ENCODE data around the gene TMEFF1.

The TMEFF1 gene

DNA sequence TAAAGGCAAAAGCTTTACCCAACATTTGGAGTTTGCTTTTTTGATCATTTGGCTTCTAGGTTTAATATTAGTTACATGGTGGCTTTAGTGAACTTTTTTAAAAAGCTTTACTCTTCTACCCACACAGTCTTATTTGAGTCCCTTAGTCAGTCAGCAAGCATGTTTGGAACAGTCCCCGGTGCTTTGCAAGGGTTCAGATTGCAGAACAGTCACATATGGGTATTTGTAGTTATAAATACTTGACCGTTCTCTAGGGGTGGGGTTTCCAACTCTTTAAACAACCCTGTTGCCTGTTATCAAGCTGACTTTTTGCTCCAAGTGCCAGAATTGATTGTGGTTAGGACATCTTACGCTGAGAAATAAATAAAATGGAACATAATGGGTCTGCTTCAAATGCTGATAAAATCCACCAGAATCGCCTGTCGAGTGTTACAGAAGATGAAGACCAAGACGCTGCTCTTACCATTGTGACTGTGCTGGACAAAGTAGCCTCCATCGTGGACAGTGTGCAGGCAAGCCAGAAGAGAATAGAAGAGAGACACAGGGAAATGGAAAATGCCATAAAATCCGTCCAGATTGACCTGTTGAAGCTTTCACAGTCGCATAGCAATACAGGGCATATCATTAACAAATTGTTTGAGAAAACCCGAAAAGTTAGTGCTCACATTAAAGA lies 105.0 kb downstream of the TMEFF1 start, which contains the start of gene CAVIN4:
CAVIN4 (plus strand) TSS at position 304 of the 673 bp plus-strand sequence; CDS start at position 369, 65 bp downstream.
- DNase-seq (ENCODE audit: low spot score), result no peak

DNA sequence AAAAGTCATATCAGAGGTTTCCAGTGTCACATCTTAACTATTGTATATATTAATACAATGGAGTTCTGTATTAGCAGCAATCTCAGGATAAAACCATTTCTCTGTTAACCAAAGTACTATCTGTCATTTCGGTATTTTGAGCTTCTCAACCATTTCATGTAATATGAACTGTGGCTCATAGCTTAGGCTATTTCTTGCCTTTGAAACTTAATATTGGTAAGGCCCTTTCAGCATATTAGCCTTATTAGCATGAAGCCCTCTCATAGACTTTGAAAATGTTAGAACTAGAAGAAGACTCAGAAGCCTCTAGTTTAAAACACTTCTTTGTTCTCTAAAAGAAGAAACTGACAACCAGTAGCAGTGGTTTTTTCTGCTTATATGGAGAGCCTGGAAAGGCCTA lies 105.7 kb downstream of the TMEFF1 start:
- no peak for DNase-seq (ENCODE audit: low spot score)

DNA sequence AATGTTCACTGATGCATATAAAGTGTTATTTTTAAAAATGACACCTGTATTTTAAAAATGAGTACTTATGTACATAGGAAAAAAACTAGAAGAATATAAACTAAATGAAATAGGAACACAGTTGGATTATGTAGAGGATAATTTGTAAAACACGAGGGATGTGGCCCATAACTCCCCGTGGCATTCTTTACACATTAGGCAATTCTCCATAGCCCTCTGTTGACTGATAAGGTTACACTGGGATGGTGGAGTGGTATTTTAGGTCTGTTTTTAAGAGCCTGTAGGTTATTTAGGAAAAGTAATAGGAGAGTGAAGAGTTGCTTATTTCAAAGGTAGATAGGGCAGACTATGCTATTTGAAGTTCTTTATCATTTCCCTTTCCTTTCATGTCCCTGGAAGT lies 106.7 kb downstream of the TMEFF1 start:
- no peak for DNase-seq (ENCODE audit: low spot score)

DNA sequence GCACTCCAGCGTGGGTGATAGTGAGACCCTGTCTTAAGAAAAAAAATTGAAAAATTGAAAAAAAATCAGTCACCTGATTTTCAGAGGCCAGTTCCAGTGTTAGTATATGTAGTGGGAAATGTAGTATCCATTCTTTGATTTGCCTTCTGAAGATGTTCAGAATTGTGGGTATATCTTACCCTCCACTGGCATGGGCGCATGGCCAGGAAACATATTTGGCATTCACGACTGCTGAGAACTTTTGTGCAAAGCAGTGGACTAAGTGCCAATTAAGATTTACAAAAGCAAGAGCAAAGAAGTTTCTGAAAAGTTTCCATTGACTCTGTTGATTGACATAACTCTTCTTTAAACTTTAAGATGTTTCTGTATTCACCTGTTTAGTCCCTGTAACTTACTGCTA lies 107.3 kb downstream of the TMEFF1 start:
- DNase-seq (ENCODE audit: low spot score), result no peak

DNA sequence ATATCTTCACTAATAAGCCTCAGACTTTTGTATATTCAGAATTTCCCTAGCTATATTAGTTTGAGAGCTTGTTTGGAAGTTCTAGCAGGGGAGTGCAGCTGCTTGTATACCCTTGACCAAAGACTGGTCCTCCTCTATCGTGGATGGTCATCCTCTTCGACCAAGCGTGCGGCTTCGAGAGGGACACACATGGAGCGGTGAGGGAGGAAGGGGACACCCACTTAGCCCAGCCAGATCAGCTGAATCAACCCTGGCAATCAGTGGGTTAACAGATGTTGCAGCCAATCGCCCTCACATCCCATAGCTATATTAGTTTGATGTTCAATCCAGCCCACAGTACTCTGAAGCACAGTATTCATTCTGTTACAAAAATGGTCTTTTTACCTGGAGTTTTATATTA lies 108.1 kb downstream of the TMEFF1 start:
- no peak for DNase-seq (ENCODE audit: low spot score)

DNA sequence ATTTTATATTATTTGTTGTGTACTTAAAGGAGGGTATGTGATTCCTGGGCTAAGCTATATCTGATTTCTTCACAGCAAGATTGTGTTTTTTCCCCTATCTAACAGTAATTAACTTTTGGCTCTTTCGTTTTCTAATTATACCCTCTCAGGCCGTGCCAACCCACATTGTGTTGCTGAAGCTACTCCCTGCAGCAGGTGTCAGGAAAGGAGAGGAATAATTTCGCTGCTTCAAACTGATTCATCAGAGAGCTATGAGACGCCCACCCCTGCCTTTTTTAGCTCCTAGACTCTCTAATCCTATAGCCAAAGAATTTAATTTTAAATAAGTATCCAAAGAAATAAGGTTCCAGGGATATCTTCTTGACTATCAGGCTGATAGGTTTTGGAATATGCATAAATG lies 108.7 kb downstream of the TMEFF1 start:
- no peak for DNase-seq (ENCODE audit: low spot score)

DNA sequence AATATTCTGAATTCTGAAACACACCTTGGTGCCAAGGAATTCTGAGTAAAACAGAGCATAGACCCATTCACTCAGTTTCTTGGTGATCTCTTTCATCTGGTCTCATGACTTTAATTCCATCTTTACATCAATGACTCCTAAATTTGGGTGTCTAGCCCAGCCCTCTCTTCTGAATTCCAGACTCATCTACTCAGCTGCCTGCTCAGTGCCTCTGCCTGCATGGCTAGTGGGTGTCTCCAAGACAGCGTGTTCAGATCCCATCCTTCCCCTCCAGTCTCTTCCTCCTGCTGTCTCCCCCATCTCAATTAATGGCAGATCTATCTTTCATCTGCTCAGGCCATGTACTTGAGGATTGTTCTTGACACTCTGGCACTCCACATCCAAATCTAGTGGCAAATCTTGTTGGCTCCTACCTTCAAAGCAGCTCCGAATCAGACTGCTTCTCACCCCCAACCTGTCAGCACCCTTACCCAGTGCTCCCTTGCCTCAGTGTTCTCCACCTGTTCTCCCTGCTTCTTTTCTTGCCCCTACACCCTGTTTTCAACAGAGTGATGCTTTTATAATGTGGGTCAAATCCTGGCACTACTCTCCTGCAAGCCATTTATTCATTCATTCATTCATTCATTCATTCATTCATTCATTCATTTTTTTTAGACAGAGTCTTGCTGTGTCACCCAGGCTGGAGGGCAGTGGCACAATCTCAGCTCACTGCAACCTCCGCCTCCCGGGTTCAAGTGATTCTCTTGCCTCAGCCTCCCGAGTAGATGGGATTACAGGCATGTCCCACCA lies 110.3 kb downstream of the TMEFF1 start:
- no peak for DNase-seq (ENCODE audit: low spot score)

DNA sequence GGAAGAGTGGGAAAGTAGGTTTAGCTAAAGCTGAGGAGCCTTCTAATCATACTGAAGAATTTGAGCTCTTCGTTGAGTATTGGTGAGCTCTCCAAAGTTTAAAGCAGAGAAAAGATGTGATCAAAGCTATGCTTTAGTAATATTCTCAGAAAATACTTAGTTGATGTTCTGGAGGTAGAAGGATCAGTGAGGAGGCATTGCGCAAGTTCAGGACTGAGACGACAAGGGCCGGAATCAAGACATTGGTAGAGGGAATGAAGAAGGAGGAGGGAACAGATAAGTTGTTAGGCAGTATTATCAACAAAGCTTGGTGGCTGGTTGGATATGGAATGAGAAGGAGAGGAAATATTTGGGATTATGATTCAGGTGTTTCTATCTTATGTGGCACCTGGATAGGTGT lies 112.0 kb downstream of the TMEFF1 start:
- no peak for DNase-seq (ENCODE audit: low spot score)

DNA sequence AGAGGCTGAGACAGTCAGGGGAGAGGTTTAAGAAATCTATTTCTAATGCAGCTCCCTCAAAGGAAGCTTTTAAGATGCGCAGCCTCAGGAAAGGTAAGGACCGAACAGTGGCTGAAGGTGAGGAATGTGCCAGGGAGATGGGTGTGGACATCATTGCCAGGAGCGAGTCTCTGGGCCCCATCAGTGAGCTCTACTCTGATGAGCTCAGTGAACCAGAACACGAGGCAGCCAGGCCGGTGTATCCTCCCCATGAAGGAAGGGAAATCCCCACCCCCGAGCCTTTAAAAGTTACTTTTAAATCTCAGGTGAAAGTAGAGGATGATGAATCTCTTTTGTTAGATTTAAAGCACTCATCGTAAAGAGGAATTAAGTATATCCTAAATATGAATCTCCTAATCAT lies 113.1 kb downstream of the TMEFF1 start:
- DNase-seq (ENCODE audit: low spot score), result no peak

DNA sequence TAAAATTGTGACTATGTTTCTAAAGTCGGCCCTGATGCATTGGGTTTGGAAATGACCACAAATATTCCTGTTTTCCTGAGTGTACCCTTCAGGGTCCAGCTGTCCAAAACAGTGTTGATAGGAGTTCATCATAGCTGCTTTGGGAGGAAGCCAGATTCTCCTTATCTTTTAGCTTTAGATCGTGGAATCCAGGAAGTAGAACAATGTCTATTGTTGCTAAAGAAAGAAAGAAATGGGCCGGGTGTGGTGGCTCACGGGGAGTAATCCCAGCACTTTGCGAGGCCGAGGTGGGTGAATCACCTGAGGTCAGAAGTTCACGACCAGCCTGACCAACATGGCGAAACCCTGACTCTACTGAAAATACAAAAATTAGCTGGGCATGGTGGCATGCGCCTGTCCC lies 114.4 kb downstream of the TMEFF1 start:
- no peak for DNase-seq (ENCODE audit: low spot score)

DNA sequence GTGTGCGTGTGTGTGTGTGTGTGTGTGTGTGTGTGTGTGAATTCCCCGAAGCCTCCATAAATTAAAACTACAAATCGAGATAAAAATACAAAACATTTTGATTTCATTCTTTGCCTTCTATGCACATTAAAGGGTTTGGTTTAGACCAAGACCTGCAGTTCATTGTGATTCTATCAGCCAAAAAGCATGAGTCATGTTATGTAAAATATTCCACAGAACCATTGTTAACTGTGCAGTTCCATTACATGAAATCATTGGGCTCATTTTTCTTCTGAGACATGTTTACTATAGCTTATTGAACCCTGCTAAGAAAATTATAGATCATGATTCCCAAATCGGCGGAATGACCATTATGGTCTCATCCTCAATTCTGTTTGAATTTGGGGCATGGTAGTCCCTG lies 116.6 kb downstream of the TMEFF1 start:
- DNase-seq (ENCODE audit: low spot score), result no peak

DNA sequence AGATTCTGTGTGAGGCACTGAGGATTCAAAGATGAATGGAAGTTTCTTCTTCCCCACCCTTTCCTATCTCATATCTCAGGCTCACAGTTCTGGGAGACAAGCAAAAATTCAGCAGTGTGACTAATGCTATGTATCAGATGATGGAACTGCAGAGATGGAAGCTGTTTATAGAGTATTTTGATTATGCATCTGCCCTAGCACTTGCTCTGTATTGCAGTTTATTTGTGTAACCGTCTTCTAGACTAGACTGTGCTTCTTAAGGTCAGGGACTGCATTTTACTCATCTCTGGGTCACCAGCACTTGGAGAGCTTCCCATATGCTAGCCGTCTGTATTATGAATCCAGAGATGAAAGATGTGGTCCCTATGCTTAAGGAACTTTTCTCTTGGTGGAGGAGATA lies 117.5 kb downstream of the TMEFF1 start:
- DNase-seq (ENCODE audit: low spot score), result no peak

DNA sequence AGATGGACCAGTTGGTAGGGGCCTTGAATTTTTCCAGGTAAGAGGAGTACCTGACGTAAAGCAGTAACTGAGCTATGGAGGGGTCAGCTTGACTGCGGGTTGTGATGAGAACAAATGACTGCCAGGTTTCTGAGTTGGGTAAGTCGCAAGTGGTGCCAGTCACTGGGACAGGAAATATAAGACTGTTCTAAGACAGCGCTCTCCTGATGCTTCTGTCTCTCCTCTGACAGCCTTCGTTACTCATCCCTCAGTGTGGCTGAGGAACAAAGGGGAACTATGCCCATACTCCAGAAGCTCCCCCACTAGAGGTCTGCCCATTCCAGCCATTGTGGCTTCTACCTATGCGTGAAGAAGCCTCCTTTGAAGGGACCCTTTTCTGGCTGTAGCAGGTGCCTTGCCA lies 118.2 kb downstream of the TMEFF1 start:
- DNase-seq (ENCODE audit: low spot score), result no peak

DNA sequence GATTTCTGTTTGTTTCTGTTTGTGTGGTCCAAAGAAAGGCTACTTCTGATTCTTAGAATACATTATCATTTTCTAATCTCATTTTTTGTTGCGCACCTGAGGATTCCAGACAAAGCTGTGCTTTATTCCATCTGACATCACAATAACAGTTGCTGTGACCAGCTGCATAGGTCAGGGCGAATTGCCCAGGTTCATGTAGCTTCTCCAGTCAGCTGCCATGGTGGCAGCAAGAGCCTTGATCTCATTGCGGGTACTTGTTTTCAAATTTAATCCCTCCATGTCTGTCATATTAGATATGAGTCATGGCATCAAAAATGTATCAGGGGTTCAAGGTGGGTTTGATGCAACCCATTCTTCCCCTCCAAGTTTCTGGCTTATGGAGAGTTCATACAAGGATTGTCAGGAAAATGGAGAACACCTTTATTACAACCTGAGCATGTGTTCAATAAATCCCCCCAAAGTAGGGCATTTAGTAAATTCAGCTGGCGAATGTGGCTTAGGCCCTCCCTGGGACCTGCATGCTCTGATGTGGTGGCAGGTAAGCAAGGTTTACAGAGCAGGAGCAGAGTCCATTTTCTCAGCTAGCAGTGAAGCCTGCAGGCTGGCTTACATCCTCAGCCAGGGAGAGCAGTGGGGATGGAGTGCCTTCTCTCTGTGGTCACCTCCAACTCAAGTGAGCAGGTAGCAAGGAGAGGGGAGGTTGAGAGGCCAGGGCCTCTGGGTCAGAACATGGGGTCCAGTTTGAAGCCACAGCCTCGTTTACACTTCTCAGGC lies 118.9 kb downstream of the TMEFF1 start:
- DNase-seq (ENCODE audit: low spot score), result no peak

DNA sequence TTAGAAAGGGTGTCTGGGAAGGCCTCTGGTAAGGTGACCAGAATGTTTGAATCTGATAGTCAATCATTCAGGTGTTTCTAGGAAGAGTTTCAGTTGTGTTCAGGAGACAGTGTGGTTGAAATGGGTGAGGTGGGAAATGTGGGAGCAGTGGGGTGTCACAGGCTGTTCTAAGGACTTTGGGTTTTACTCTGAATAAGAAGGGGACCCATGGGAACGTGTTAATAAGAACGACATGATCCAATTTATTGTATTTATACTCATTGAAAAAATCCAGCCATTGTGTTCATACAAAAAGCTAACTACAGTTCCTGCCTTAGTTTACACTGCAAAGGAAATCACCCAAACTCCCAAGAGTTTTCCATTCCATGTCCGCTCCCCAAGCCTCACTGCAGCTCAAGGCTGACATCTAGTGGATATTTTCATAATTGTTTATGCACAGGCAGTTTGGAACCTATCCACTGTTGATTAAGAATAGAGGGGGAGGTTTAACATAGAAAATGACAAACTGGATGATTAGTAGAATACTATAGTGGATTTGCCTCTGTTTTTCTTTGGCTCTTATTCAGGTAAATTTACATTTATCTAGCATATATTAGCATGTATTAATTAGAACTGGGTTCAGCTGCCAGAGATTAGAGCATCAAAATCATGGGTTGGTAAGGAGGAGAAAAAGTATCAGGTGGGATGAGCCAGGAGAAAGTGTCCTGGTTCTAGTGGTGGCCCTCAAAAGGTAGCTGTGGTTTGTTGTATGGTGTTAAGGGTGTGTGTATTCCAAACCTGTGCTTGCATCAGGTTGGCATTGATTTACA lies 122.6 kb downstream of the TMEFF1 start:
- DNase-seq (ENCODE audit: low spot score), result peak; percentile 56

DNA sequence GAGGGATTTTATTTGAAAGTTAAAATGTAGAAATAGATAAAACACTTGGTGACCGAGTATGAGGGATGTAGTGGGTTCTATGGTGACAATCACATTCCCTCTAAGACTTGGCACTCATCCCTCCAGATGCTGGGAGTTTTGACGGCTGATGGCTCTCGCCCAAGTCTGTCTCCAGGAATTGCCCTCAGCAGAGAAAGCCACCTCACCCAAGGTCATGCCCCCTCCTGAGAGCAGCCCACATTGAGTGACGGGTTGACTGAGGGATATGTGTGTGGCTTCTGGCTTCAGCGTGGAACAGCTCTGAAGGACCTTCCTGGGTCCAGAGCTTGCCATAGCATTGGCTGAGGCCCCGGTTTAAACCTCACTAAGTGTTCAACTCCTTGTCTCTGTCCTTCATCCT lies 124.3 kb downstream of the TMEFF1 start:
- DNase-seq (ENCODE audit: low spot score), result no peak

DNA sequence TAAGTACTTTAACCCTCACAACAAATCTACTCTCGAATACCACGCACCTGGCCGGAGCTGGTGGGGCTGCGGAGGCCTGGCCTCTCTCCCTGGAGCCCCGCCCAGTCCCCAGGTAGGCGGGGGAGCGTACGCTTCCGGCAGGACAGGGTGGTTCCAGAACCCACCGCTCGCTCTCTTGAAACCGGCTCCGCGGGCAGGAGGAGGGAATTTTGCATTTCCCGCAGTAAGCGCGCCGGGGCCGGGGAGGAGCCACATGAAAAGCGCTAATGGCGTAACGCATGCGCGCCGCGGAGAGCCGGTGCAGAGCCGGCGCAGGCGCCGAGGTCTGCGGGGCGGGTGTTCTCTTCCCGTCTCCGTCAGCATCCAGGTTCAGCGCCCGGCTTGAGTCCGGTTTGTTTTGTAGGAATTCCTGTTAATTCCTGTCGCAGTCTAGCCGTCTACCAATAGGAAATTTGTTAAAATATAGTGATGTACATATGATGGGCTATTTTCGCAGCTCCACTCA lies 125.7 kb downstream of the TMEFF1 start:
- DNase-seq (ENCODE audit: low spot score), result peak; percentile 79

DNA sequence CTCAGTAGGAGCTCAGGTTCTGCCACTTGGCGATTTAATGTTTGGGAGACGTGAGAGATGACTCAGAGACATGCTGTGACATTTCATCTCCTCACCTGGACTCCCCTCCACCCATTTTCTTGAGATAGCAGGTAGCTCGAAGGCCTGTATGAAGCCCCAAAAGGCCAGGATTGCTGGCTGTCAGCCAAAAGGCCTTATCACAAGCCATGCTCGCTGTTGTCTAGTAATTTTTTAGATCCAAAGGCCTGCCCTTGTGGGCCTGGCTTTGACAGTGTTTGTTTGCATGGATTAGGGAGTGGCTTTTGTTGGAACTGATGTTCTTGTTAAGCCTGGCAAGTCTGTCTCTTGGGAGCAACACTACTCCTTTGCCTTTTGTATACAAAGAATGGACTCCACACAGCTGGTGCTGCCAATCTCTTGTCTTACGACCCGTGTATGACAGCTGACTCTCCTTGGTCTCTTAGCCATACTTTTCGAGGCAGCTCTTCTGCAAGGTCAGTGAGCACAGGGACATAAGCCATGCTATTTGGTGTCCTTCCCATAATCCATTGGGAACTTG lies 127.7 kb downstream of the TMEFF1 start:
- no peak for DNase-seq (ENCODE audit: low spot score)

DNA sequence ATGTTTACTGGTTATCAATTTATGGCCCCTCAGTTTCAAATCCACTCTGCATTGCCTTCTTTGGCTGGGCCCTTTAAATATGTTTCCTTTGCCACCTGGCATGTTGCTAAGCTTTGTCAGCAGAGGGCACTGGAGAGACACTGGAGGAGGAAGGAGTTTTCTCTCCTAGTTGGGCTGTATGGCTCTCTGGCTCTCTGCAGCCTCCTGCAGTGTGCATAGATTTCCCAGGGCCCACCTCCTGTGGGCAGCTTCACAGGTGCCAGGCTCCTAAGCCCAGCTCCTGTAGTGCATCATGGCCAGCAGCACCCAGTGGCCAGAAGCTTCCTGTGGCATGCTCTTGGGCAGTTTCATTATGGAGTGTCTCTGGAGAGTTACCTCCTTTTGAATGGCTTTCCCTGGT lies 128.3 kb downstream of the TMEFF1 start:
- DNase-seq (ENCODE audit: low spot score), result peak; percentile 41

DNA sequence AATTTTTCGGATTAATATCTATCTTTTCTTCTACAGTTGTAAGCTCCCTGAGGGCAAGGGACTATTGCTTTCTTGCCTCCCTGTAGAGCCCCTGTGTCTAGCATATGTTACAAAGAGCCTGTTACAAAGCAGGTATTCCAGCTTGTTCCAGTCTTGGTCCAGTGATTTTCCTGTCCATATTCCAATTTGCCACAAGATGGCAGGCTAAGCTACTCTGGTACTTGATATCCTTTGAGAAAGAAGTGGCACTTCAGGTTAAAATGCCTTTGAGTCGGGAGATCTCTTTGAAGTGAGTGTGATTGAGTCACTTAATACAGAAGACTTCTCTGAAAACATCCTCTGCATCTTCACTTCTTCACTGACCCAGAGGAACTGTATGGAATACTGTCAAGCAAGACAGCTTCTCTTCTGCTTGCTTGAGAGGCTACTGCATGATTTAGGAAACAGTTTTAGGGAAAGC lies 129.4 kb downstream of the TMEFF1 start:
- no peak for DNase-seq (ENCODE audit: low spot score)

DNA sequence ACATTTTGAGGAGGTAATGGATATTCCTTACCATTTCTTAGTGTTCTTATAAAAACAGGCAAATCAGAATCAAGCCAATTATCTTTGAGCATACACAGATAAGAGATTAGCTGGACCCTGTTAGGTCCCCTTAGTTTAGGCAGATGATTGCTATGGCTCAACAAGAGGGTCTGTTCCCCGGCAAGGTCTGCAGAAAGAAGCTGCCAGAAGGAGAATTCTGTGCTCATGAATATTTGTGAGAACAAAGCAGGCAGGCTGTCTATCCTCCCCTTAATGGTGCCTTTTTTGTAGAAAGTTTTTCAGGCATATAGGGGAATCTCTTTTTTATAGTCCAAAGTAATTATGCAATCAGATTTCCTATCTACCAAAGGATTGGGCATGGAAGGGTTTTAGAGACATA lies 132.5 kb downstream of the TMEFF1 start:
- DNase-seq (ENCODE audit: low spot score), result no peak
